ENCODE measurements around the gene PTPRG. TPM values are rescaled to one million over a fixed set of nuclear protein-coding genes. Genes with fewer than 3 reads are reported as not detected.

The PTPRG gene
- total RNA-seq, 1 donor from 2014 or later, result 44.3 TPM

- H3K27me3 Mint-ChIP-seq, result no peaks in the 10 kb centered on the region
- no peaks in the 10 kb centered on the region for H3K9me3 Mint-ChIP-seq (ENCODE audit: low read depth)
- peaks cover 2% of the 10 kb centered on the region for H3K36me3 Mint-ChIP-seq (ENCODE audit: insufficient read depth)
- TF ChIP-seq CTCF (IDR thresholded peaks at IDR 0.05; ENCODE audit: unreplicated experiment), result no peak
- H3K4me3 Mint-ChIP-seq (ENCODE audit: low read depth), result no peak overlapping the region
- H3K4me1 Mint-ChIP-seq (ENCODE audit: low read depth), result peaks cover 6% of the 10 kb centered on the region
- DNase-seq (ENCODE audit: low spot score, unreplicated experiment), result no peak
- H3K27ac Mint-ChIP-seq, result no peak overlapping the region
Observed at GRCh38 chr3:61765157-61765876, 203.9 kb downstream of the PTPRG start.

- no peak for TF ChIP-seq CTCF (IDR thresholded peaks at IDR 0.05; ENCODE audit: unreplicated experiment)
- no peak for DNase-seq (ENCODE audit: low spot score, unreplicated experiment)
- no peak overlapping the region for H3K4me3 Mint-ChIP-seq (ENCODE audit: low read depth)
- peaks cover 6% of the 10 kb centered on the region for H3K4me1 Mint-ChIP-seq (ENCODE audit: low read depth)
- H3K27me3 Mint-ChIP-seq, result no peaks in the 10 kb centered on the region
- no peak overlapping the region for H3K27ac Mint-ChIP-seq
- no peaks in the 10 kb centered on the region for H3K36me3 Mint-ChIP-seq (ENCODE audit: insufficient read depth)
- no peaks in the 10 kb centered on the region for H3K9me3 Mint-ChIP-seq (ENCODE audit: low read depth)
Observed at GRCh38 chr3:61768284-61769037, 207.1 kb downstream of the PTPRG start.

GRCh38 chr3:61769266-61769990 is 208.1 kb downstream of the PTPRG start:
- Mint-ChIP-seq H3K27me3 (no peaks in the 10 kb centered on the region), H3K9me3 (ENCODE audit: low read depth) (no peaks in the 10 kb centered on the region), H3K4me1 (ENCODE audit: low read depth) (peaks cover 6% of the 10 kb centered on the region), H3K4me3 (ENCODE audit: low read depth) (no peak overlapping the region), H3K27ac (no peak overlapping the region), H3K36me3 (ENCODE audit: insufficient read depth) (no peaks in the 10 kb centered on the region)
- no peak for DNase-seq (ENCODE audit: low spot score, unreplicated experiment)
- TF ChIP-seq CTCF (IDR thresholded peaks at IDR 0.05; ENCODE audit: unreplicated experiment), result no peak

GRCh38 chr3:61771976-61772375 is 210.6 kb downstream of the PTPRG start:
- no peaks in the 10 kb centered on the region for H3K36me3 Mint-ChIP-seq (ENCODE audit: insufficient read depth)
- no peak for TF ChIP-seq CTCF (IDR thresholded peaks at IDR 0.05; ENCODE audit: unreplicated experiment)
- DNase-seq (ENCODE audit: low spot score, unreplicated experiment), result no peak
- H3K27ac Mint-ChIP-seq, result no peak overlapping the region
- H3K4me3 Mint-ChIP-seq (ENCODE audit: low read depth), result no peak overlapping the region
- H3K9me3 Mint-ChIP-seq (ENCODE audit: low read depth), result no peaks in the 10 kb centered on the region
- H3K27me3 Mint-ChIP-seq, result no peaks in the 10 kb centered on the region
- peaks cover 10% of the 10 kb centered on the region for H3K4me1 Mint-ChIP-seq (ENCODE audit: low read depth)

GRCh38 chr3:61772456-61772855 is 211.1 kb downstream of the PTPRG start:
- H3K36me3 Mint-ChIP-seq (ENCODE audit: insufficient read depth), result no peaks in the 10 kb centered on the region
- no peak overlapping the region for H3K27ac Mint-ChIP-seq
- DNase-seq (ENCODE audit: low spot score, unreplicated experiment), result no peak
- no peaks in the 10 kb centered on the region for H3K27me3 Mint-ChIP-seq
- H3K9me3 Mint-ChIP-seq (ENCODE audit: low read depth), result no peaks in the 10 kb centered on the region
- H3K4me3 Mint-ChIP-seq (ENCODE audit: low read depth), result no peak overlapping the region
- peaks cover 10% of the 10 kb centered on the region for H3K4me1 Mint-ChIP-seq (ENCODE audit: low read depth)
- no peak for TF ChIP-seq CTCF (IDR thresholded peaks at IDR 0.05; ENCODE audit: unreplicated experiment)
